H1 (cell line): ENCODE measurements around the gene GPC6. TPM values are rescaled to one million over a fixed set of nuclear protein-coding genes. Genes with fewer than 3 reads are reported as not detected.

ENCODE experiments used
- CTCF ChIA-PET: fragments of 300-600 bp; sonication (Branson Sonifier 250); formaldehyde crosslinking; loops from one replicate; lab custom pipeline; 2021; ENCODE audit not compliant: partially characterized antibody; lab: Charles Lee
- POLR2A ChIA-PET: fragments of 300-600 bp; sonication (Branson Sonifier 250); formaldehyde crosslinking; loops from one replicate; lab custom pipeline; 2021; ENCODE audit warnings: inconsistent platforms; ENCODE audit not compliant: partially characterized antibody; lab: Charles Lee
- DNase-seq, 2 experiments: peaks; one replicate each; pipeline versions ENCODE4 v3.0.0 to v3.0.0-alpha.2; 2010 to 2022; ENCODE audit warnings: low spot score in 2 of 2, low read depth in 1 of 2, mixed read lengths in 1 of 2
- FAIRE-seq: peaks from 2 replicates; lab custom pipeline; 2011; peaks lifted over from hg19 to GRCh38; lab: Jason Lieb, UNC
- H2AFZ ChIP-seq: 2 replicates; pipeline ENCODE4 v1.8.1; 2012; ENCODE audit warnings: low read length, inconsistent platforms
- H2AK5ac ChIP-seq: 2 replicates; pipeline ENCODE4 v1.6.1; 2013; ENCODE audit warnings: low read depth, low read length
- H2BK120ac ChIP-seq: replicated peaks from 2 replicates; pipeline ENCODE3; 2013; ENCODE audit warnings: low read depth, low read length, inconsistent platforms
- H2BK12ac ChIP-seq: 2 replicates; pipeline ENCODE4 v1.6.1; 2013; ENCODE audit warnings: low read depth, low read length
- H2BK15ac ChIP-seq: 2 replicates; pipeline ENCODE4 v1.6.1; 2013; ENCODE audit warnings: low read length
- H2BK20ac ChIP-seq: 2 replicates; pipeline ENCODE4 v1.6.1; 2013; ENCODE audit warnings: low read length
- H2BK5ac ChIP-seq: 2 replicates; pipeline ENCODE4 v1.6.1; 2013; ENCODE audit warnings: low read depth, low read length
- H3K14ac ChIP-seq: 2 replicates; pipeline ENCODE4 v1.6.1; 2013; ENCODE audit warnings: inconsistent platforms; ENCODE audit not compliant: insufficient read length
- H3K18ac ChIP-seq: 2 replicates; pipeline ENCODE4 v1.6.1; 2013; ENCODE audit warnings: low read length; ENCODE audit errors: extremely low read depth
- H3K23ac ChIP-seq: 2 replicates; pipeline ENCODE4 v1.6.1; 2013; ENCODE audit warnings: inconsistent platforms; ENCODE audit not compliant: insufficient read length
- H3K23me2 ChIP-seq: 2 replicates; pipeline ENCODE4 v1.6.1; 2013; ENCODE audit warnings: low read depth, low read length
- H3K27ac ChIP-seq: 2 replicates; pipeline ENCODE4 v1.6.1; 2011; ENCODE audit warnings: low read depth, low read length, inconsistent platforms
- H3K27me3 ChIP-seq, 4 experiments: replicated peaks in 1 of 4; 1 replicate in 1 of 4; 2 replicates in 3 of 4; pipeline versions ENCODE4 v1.6.1 to v1.8.1; 2011 to 2013; ENCODE audit warnings: low read length in 3 of 4, mild to moderate bottlenecking in 3 of 4, inconsistent platforms in 2 of 4, mixed read lengths in 2 of 4, moderate library complexity in 1 of 4; ENCODE audit not compliant: control insufficient read depth in 3 of 4, insufficient read depth in 3 of 4; ENCODE audit errors: extremely low read depth in 1 of 4
- H3K36me3 ChIP-seq, 4 experiments: 2 replicates each; pipeline versions ENCODE4 v1.6.1 to v1.8.1; 2011 to 2013; ENCODE audit warnings: mild to moderate bottlenecking in 4 of 4, low read length in 3 of 4, moderate library complexity in 2 of 4, control low read depth in 1 of 4, inconsistent platforms in 1 of 4; ENCODE audit not compliant: insufficient read depth in 4 of 4, control insufficient read depth in 2 of 4
- H3K4ac ChIP-seq: replicated peaks from 2 replicates; pipeline ENCODE3; 2013; ENCODE audit warnings: low read length, low read depth, mixed read lengths, inconsistent platforms; ENCODE audit not compliant: insufficient read length
- H3K4me1 ChIP-seq, 4 experiments: replicated peaks in 1 of 4; 1 replicate in 1 of 4; 2 replicates in 3 of 4; pipeline versions ENCODE4 v1.6.1 to v1.8.1; 2011 to 2013; ENCODE audit warnings: low read length in 3 of 4, inconsistent platforms in 2 of 4, mixed read lengths in 1 of 4; ENCODE audit not compliant: insufficient read depth in 4 of 4, control insufficient read depth in 3 of 4
- H3K4me2 ChIP-seq, 2 experiments: 2 replicates each; pipeline versions ENCODE4 v1.6.1 to v1.8.1; 2011 to 2013; ENCODE audit warnings: low read depth in 2 of 2, low read length in 2 of 2, control low read depth in 1 of 2, inconsistent platforms in 1 of 2, mild to moderate bottlenecking in 1 of 2; ENCODE audit not compliant: insufficient read depth in 1 of 2
- H3K4me3 ChIP-seq, 4 experiments: fragments of 200-600, 300-600 bp in 1 of 4; sonication (generic), shearing (Covaris generic), sonication (Bioruptor Twin) in 1 of 4; 2 replicates each; pipeline versions ENCODE4 v1.5.1 to v1.8.1; 2011 to 2016; ENCODE audit warnings: low read length in 4 of 4, low read depth in 3 of 4, control low read depth in 2 of 4, inconsistent platforms in 2 of 4, mild to moderate bottlenecking in 2 of 4, mixed read lengths in 1 of 4, moderate library complexity in 1 of 4; ENCODE audit not compliant: insufficient read depth in 2 of 4; ENCODE audit errors: extremely low read depth in 1 of 4
- H3K56ac ChIP-seq: replicated peaks from 2 replicates; pipeline ENCODE3; 2013; ENCODE audit warnings: low read depth, mild to moderate bottlenecking, mixed read lengths, low read length, inconsistent platforms; ENCODE audit not compliant: insufficient read length
- H3K79me1 ChIP-seq: 2 replicates; pipeline ENCODE4 v1.6.1; 2013; ENCODE audit warnings: low read depth, low read length, control low read depth
- H3K79me2 ChIP-seq, 2 experiments: 2 replicates each; pipeline versions ENCODE4 v1.6.1 to v1.8.1; 2012 to 2013; ENCODE audit warnings: low read length in 2 of 2, mild to moderate bottlenecking in 2 of 2, inconsistent platforms in 1 of 2; ENCODE audit not compliant: insufficient read depth in 2 of 2, control insufficient read depth in 1 of 2
- H3K9ac ChIP-seq, 4 experiments: replicated peaks in 1 of 4; 1 replicate in 1 of 4; 2 replicates in 3 of 4; pipeline versions ENCODE4 v1.6.1 to v1.8.1; 2011 to 2013; ENCODE audit warnings: low read depth in 3 of 4, low read length in 3 of 4, control low read depth in 2 of 4, mild to moderate bottlenecking in 2 of 4, moderate library complexity in 2 of 4, inconsistent platforms in 1 of 4; ENCODE audit errors: extremely low read depth in 1 of 4
- H3K9me3 ChIP-seq, 2 experiments: 2 replicates each; pipeline versions ENCODE4 v1.6.1 to v1.8.1; 2012 to 2013; ENCODE audit warnings: mild to moderate bottlenecking in 2 of 2, moderate library complexity in 2 of 2, control low read depth in 1 of 2, inconsistent platforms in 1 of 2, low read depth in 1 of 2, low read length in 1 of 2, mixed read lengths in 1 of 2; ENCODE audit not compliant: insufficient read depth in 2 of 2
- H4K20me1 ChIP-seq, 2 experiments: replicated peaks in 1 of 2; 2 replicates each; pipeline versions ENCODE3 to v1.8.1; 2011 to 2013; ENCODE audit warnings: inconsistent platforms in 2 of 2, low read length in 2 of 2, mild to moderate bottlenecking in 1 of 2; ENCODE audit not compliant: insufficient read depth in 2 of 2, control insufficient read depth in 1 of 2
- H4K5ac ChIP-seq: 2 replicates; pipeline ENCODE4 v1.6.1; 2013; ENCODE audit warnings: low read length, low read depth, mixed read lengths, inconsistent platforms; ENCODE audit not compliant: insufficient read length
- H4K8ac ChIP-seq: 2 replicates; pipeline ENCODE4 v1.8.0; 2013; ENCODE audit warnings: mild to moderate bottlenecking, moderate library complexity, low read length, inconsistent platforms; ENCODE audit not compliant: insufficient read depth; ENCODE audit errors: extremely low read depth
- H4K91ac ChIP-seq: replicated peaks from 2 replicates; pipeline ENCODE3; 2013; ENCODE audit warnings: low read length, mixed read lengths, inconsistent platforms; ENCODE audit not compliant: insufficient read length
- CHD1 ChIP-seq: IDR thresholded peaks from 2 replicates; pipeline ENCODE4 v1.6.1; 2012; ENCODE audit warnings: low read depth, low read length, improper control_type of control experiment
- CREB1 ChIP-seq: IDR thresholded peaks from 2 replicates; pipeline ENCODE4 v1.6.1; 2012; ENCODE audit warnings: inconsistent platforms
- E2F6 ChIP-seq: IDR thresholded peaks from 2 replicates; pipeline ENCODE4 v1.6.1; 2012; ENCODE audit warnings: inconsistent platforms
- EGR1 ChIP-seq: IDR thresholded peaks from 2 replicates; pipeline ENCODE4 v1.6.1; 2011; ENCODE audit warnings: low read depth, low read length, borderline replicate concordance
- EP300 ChIP-seq, 2 experiments: IDR thresholded peaks; 1 replicate in 1 of 2; 2 replicates in 1 of 2; pipeline ENCODE4 v1.6.1; 2011 to 2012; ENCODE audit warnings: low read depth in 2 of 2, low read length in 2 of 2, mild to moderate bottlenecking in 2 of 2, borderline replicate concordance in 1 of 2, inconsistent platforms in 1 of 2, moderate library complexity in 1 of 2
- KDM1A ChIP-seq: fragments of 200-600, 300-600 bp; sonication (generic); IDR thresholded peaks from 2 replicates; pipeline ENCODE4 v1.7.1; 2016; ENCODE audit warnings: mild to moderate bottlenecking, low read length, borderline replicate concordance
- NANOG ChIP-seq: IDR thresholded peaks from 2 replicates; pipeline ENCODE4 v1.6.1; 2011; ENCODE audit warnings: low read length, low read depth, mild to moderate bottlenecking, inconsistent platforms; ENCODE audit not compliant: insufficient read depth, poor library complexity, severe bottlenecking
- PHF8 ChIP-seq: fragments of 200-600 bp; sonication (generic); conservative IDR thresholded peaks from 2 replicates; pipeline ENCODE4 v1.7.1; 2012; ENCODE audit warnings: low read depth, mild to moderate bottlenecking, inconsistent platforms, low read length, moderate library complexity
- POLR2A ChIP-seq, 2 experiments: IDR thresholded peaks; 1 replicate in 1 of 2; 2 replicates in 1 of 2; pipeline ENCODE4 v1.6.1; 2011; ENCODE audit warnings: low read depth in 2 of 2, low read length in 2 of 2, mild to moderate bottlenecking in 2 of 2; ENCODE audit errors: control extremely low read depth in 1 of 2
- POLR2AphosphoS5 ChIP-seq: IDR thresholded peaks from 2 replicates; pipeline ENCODE4 v1.6.1; 2011; ENCODE audit warnings: low read depth, low read length
- SUZ12 ChIP-seq: fragments of 200-600 bp; sonication (generic); IDR thresholded peaks from 2 replicates; pipeline ENCODE4 v1.6.1; 2012; ENCODE audit warnings: mild to moderate bottlenecking, inconsistent platforms, low read length, moderate library complexity, mixed read lengths
- USF2 ChIP-seq: IDR thresholded peaks from 2 replicates; pipeline ENCODE4 v1.6.1; 2011; ENCODE audit warnings: low read length, improper control_type of control experiment
- YY1 ChIP-seq: IDR thresholded peaks from 2 replicates; pipeline ENCODE4 v1.6.1; 2011; ENCODE audit warnings: low read depth, mild to moderate bottlenecking, low read length
- ZNF274 ChIP-seq: IDR thresholded peaks from 2 replicates; pipeline ENCODE4 v1.7.0; 2012; ENCODE audit warnings: low read length, borderline replicate concordance; ENCODE audit errors: extremely low read depth
- polyA plus RNA-seq, 7 experiments: library from polyadenylated mRNA; depleted of rRNA in 3 of 7; stranded (reverse) in 5 of 7; unstranded in 2 of 7; fragments of >200 nt in 5 of 7; fragments of 200-250 nt in 2 of 7; gene quantifications; 1 replicate in 5 of 7; 2 replicates in 1 of 7; 4 replicates in 1 of 7; pipeline versions ENCODE4 v1.2.1 to v1.2.3, GENCODE V29; 2011 to 2013; ENCODE audit warnings: missing spikeins in 2 of 7, mixed read lengths in 2 of 7
- total RNA-seq: library from RNA; stranded (reverse); fragmentation: NEBNext Ultra II Directional; extraction: Animal tissue kit (Norgen Biotek cat#: 25700); gene quantifications from 2 replicates; pipeline ENCODE4 v1.2.1, GENCODE V29; 2021

Gene GPC6
- total and polyA plus RNA-seq, 2 of the 8 experiments (the other 6 are each of a cell fraction or from before 2014, with no cell fraction given), result 5.4 to 12.0 TPM

GRCh38 chr13:93412676-93413075 lies 186.1 kb downstream of the GPC6 start:
- DNase-seq, result no peak
- no peak overlapping the region for H4K91ac ChIP-seq
- no peak overlapping the region for H4K5ac ChIP-seq
- H3K4ac ChIP-seq, result no peak overlapping the region
- no peak overlapping the region for H2BK20ac ChIP-seq
- no peak overlapping the region for H2BK12ac ChIP-seq
- peaks cover 0 to 2% of the 10 kb centered on the region in 2 experiments; a peak in 1 of 4 replicates for H3K79me2 ChIP-seq
- POLR2A ChIA-PET, result no interaction called here
- CTCF ChIA-PET, result interaction anchor here (1.1 kb wide), 1 partner anchor 408 kb away, joined by 3 read pairs; no protein-coding TSS in a partner anchor
- no peaks in the 10 kb centered on the region for H3K36me3 ChIP-seq
- H2AK5ac ChIP-seq, result no peak overlapping the region
- H2BK120ac ChIP-seq, result no peak overlapping the region
- no peaks in the 10 kb centered on the region for H3K23me2 ChIP-seq
- no peak overlapping the region for H3K18ac ChIP-seq
- H3K23ac ChIP-seq, result no peak overlapping the region
- H2BK5ac ChIP-seq, result no peak overlapping the region
- H3K4me1 ChIP-seq, result peaks cover 0 to 4% (median 0%) of the 10 kb centered on the region in 4 experiments; a peak in 2 of 7 replicates
- no peak overlapping the region for H3K4me2 ChIP-seq
- no peaks in the 10 kb centered on the region; the same call in 1 of the 2 replicates for H3K79me1 ChIP-seq
- no peaks in the 10 kb centered on the region for H4K20me1 ChIP-seq
- no peak overlapping the region for H3K14ac ChIP-seq
- no peak overlapping the region for H3K4me3 ChIP-seq
- H2BK15ac ChIP-seq, result no peak overlapping the region
- no peak overlapping the region for H3K9ac ChIP-seq
- no peak overlapping the region for H3K56ac ChIP-seq
- no peak overlapping the region for H4K8ac ChIP-seq
- no peak overlapping the region for H2AFZ ChIP-seq
- H3K9me3 ChIP-seq, result no peaks in the 10 kb centered on the region
- H3K27ac ChIP-seq, result no peak overlapping the region
- FAIRE-seq, result no peak
- no peaks in the 10 kb centered on the region for H3K27me3 ChIP-seq
- TF ChIP-seq PHF8 (no peak), NANOG (no peak), E2F6 (no peak), SUZ12 (no peak), ZNF274 (no peak), CREB1 (no peak), YY1 (no peak), CHD1 (no peak), EP300 (IDR thresholded peaks at IDR 0.05; ENCODE audit: borderline replicate concordance in 1 of 2, low read depth in 2 of 2, low read length in 2 of 2) (no peak), USF2 (no peak), POLR2AphosphoS5 (no peak), POLR2A (IDR thresholded peaks at IDR 0.05; ENCODE audit: control extremely low read depth in 1 of 2, low read depth in 2 of 2, low read length in 2 of 2) (no peak), KDM1A (no peak), EGR1 (no peak)
